GM18951 (cell line): Measurements from ENCODE around the gene SHISA7.

Experiments
- POLR2A ChIP-seq: IDR thresholded peaks from 4 replicates; pipeline ENCODE4 v1.6.1; 2011; ENCODE audit warnings: mild to moderate bottlenecking; ENCODE audit not compliant: insufficient read length, insufficient read depth; ENCODE audit errors: extremely low read depth
- in situ Hi-C: fragments of 300-500 bp; cut with MboI; formaldehyde crosslinking; loops from one replicate; pipeline ENCODE4 v1.12.0; 2022; ENCODE audit warnings: low sequenced_read_pairs, mixed read lengths, inconsistent platforms; ENCODE audit not compliant: unreplicated experiment

The SHISA7 gene

GRCh38 chr19:55440411-55441105 lies 2.5 kb downstream of the SHISA7 start:
- in situ Hi-C loops, result no loop called here
- no peak for TF ChIP-seq POLR2A

GRCh38 chr19:55439052-55439451 lies 4.0 kb downstream of the SHISA7 start:
- no peak for TF ChIP-seq POLR2A
- in situ Hi-C loops, result no loop called here

- TF ChIP-seq POLR2A, result no peak
- in situ Hi-C loops, result no loop called here
Measured at GRCh38 chr19:55437410-55437809, 5.7 kb downstream of the SHISA7 start.

GRCh38 chr19:55436847-55437246 lies 6.3 kb downstream of the SHISA7 start:
- in situ Hi-C loops, result no loop called here
- no peak for TF ChIP-seq POLR2A

GRCh38 chr19:55435020-55435419 lies 8.1 kb downstream of the SHISA7 start:
- TF ChIP-seq POLR2A, result no peak
- in situ Hi-C loops, result no loop called here

GRCh38 chr19:55434356-55434919 lies 8.7 kb downstream of the SHISA7 start:
- no peak for TF ChIP-seq POLR2A
- in situ Hi-C loops, result no loop called here

GRCh38 chr19:55433292-55433691 lies 9.8 kb downstream of the SHISA7 start:
- TF ChIP-seq POLR2A, result no peak
- in situ Hi-C loops, result no loop called here

GRCh38 chr19:55432241-55432959 lies 10.7 kb downstream of the SHISA7 start:
- no peak for TF ChIP-seq POLR2A
- in situ Hi-C loops, result no loop called here

GRCh38 chr19:55431183-55431582 lies 11.9 kb downstream of the SHISA7 start:
- in situ Hi-C loops, result no loop called here
- no peak for TF ChIP-seq POLR2A

GRCh38 chr19:55426042-55426441 lies 17.1 kb downstream of the SHISA7 start:
- in situ Hi-C loops, result no loop called here
- no peak for TF ChIP-seq POLR2A

GRCh38 chr19:55424518-55424917 lies 18.6 kb downstream of the SHISA7 start:
- in situ Hi-C loops, result loop anchor here (25.0 kb wide), 1 partner anchor 537 kb away; no protein-coding TSS in a partner anchor
- no peak for TF ChIP-seq POLR2A

GRCh38 chr19:55423225-55424005 lies 19.7 kb downstream of the SHISA7 start:
- TF ChIP-seq POLR2A, result no peak
- in situ Hi-C loops, result loop anchor here (25.0 kb wide), 1 partner anchor 536 kb away; no protein-coding TSS in a partner anchor

GRCh38 chr19:55421281-55421680 lies 21.8 kb downstream of the SHISA7 start:
- in situ Hi-C loops, result loop anchor here (25.0 kb wide), 1 partner anchor 534 kb away; no protein-coding TSS in a partner anchor

- no peak for TF ChIP-seq POLR2A
- in situ Hi-C loops, result loop anchor here (25.0 kb wide), 1 partner anchor 532 kb away; no protein-coding TSS in a partner anchor
Measured at GRCh38 chr19:55419624-55420236, 23.4 kb downstream of the SHISA7 start.
